Measurements from ENCODE around the gene PON2.
A peak's percentile ranks its signal among the peaks of the same experiment; 100 is the strongest.

The PON2 gene

DNA sequence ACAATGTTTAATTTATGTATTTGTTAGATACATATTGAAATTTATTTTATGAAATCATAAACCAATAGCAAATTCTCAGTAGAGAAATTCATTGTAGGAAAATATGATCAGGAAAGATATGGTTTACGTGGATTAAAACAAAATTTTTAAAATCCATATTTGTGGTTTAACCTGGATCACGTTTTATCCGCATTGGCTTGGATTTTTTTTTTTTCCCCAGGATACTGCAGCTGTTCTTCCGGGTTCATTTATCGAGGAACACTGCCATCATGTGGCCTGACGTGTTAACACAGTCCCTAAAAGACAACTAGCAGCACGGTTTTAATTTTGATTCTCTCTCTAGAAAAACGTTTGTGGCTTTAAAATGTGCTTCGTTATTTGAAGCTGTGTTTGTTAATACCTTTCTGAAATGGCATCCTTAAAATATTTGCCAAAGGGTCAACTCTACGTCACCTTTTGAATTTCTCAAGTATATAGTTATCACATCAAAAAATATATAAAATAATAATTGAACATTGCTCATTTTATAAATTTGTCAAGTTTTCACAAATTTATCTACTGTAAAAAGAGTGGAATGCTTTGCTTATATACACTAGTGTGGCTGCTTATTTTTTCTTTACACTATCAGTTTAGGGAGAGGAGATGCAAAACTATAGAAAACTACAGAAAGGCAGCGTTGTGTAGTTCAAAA lies 42.2 kb upstream of the PON2 start:
- TF ChIP-seq, protein P1, sequence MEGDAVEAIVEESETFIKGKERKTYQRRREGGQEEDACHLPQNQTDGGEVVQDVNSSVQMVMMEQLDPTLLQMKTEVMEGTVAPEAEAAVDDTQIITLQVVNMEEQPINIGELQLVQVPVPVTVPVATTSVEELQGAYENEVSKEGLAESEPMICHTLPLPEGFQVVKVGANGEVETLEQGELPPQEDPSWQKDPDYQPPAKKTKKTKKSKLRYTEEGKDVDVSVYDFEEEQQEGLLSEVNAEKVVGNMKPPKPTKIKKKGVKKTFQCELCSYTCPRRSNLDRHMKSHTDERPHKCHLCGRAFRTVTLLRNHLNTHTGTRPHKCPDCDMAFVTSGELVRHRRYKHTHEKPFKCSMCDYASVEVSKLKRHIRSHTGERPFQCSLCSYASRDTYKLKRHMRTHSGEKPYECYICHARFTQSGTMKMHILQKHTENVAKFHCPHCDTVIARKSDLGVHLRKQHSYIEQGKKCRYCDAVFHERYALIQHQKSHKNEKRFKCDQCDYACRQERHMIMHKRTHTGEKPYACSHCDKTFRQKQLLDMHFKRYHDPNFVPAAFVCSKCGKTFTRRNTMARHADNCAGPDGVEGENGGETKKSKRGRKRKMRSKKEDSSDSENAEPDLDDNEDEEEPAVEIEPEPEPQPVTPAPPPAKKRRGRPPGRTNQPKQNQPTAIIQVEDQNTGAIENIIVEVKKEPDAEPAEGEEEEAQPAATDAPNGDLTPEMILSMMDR (IDR thresholded peaks at IDR 0.05; ENCODE audit: insufficient read depth, low read depth, low read length, missing control alignments) = peak; percentile 74
- H3K4me3 ChIP-seq (ENCODE audit: low read length) = no peak overlapping the region
- peak; percentile 72 for DNase-seq (ENCODE audit: low read depth)

DNA sequence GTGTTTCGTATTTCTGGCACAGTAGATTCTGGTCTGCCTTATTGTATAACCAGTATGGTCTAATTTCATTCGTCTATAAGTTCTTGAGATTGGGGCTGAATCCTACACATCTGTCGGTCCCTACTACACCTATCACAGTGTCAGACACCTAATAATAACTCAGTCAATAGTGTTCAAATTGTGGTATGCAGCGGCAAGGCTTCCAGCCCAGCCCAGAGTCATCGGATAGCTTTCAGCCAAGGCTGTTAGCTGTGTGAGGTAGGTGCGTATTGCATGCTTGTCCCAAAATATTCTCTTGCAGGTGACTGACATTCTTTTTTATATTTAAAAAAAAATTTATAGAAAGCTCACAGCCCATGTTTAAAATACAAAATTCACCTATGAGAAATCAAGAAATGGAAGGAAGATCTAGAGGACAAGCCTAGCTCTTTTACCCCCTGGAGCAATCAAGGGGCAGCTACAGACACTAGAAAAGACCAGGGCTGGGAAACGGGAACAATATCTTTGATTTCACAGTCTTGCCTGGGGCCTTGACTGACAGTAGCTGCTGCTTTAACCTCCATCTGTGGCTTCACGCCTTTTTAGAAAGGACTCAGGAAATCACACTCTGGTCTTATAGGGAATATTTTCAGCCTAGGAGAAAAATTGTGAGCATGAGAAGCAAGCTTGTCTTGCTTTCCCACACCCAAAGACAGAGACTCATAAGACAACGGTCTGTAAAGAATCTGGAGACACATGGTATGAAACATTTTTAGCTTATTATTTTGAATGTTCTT lies 41.4 kb upstream of the PON2 start:
- DNase-seq (ENCODE audit: low read depth) = no peak
- TF ChIP-seq, protein P1 (IDR thresholded peaks at IDR 0.05; ENCODE audit: insufficient read depth, low read depth, low read length, missing control alignments) = no peak
- no peak overlapping the region for H3K4me3 ChIP-seq (ENCODE audit: low read length)

DNA sequence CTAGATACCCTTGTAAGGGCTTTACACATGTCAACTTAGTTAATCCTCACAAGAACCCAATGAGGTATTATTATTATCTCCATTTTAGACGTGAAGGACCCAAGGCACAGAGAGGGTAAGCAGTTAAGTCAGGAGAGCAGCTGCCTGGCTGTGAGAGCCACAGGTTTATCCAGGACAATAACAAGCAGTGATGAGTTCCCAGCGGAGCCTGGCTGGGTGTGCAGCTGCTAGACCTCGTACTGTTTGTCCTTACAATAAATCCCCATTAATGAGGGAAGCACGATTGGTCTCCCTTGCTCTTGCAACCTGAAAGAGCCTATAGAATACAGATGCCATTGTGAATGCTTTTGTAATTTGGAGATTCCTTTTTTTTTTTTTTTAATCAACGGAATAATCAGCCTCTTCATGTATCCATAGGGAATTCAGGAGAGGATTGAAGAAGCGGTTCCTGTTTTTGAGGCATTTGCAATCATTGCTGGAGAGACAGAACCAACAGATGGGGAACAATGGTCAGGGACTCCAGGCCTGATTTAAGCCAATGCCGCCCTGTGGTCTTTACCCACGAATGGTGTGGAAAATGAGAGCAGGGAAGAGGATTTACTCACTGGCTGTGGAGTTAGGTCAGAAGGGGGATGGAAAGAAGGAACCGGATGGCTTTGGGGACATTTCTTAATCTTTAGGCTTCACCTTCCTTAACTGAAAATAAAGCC lies 38.6 kb upstream of the PON2 start:
- TF ChIP-seq, protein P1 (IDR thresholded peaks at IDR 0.05; ENCODE audit: insufficient read depth, low read depth, low read length, missing control alignments) = no peak
- H3K4me3 ChIP-seq (ENCODE audit: low read length) = no peak overlapping the region
- no peak for DNase-seq (ENCODE audit: low read depth)

DNA sequence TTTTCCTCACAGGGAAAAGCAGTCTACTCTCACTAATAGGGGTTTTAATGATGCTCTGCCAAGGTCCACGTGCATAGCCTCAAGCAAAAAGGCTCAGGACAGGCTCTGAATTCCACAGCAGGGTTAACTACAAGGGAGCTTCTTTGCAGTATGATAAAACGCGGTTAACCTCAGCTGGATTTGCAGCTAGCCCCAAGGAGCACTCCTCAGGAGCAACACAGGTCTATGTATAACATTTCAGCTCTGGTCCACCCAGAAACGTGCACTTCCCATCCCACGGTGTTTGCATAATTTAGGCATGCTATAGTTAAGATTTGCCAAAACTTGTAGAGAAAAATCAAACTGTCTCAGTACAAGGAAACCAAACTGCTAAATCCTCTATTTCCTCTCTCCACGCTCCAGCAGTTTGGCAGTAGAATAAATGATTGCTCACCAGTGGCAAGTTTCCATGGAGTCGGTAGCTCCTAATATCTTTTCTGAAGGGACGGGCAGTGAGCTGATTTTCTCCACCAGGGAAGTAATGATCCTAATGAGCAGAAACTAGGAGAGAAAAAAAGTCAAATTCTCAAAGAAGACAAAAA lies 37.8 kb upstream of the PON2 start:
- TF ChIP-seq, protein P1 (IDR thresholded peaks at IDR 0.05; ENCODE audit: insufficient read depth, low read depth, low read length, missing control alignments) = no peak
- peak; percentile 36 for DNase-seq (ENCODE audit: low read depth)
- no peak overlapping the region for H3K4me3 ChIP-seq (ENCODE audit: low read length)

DNA sequence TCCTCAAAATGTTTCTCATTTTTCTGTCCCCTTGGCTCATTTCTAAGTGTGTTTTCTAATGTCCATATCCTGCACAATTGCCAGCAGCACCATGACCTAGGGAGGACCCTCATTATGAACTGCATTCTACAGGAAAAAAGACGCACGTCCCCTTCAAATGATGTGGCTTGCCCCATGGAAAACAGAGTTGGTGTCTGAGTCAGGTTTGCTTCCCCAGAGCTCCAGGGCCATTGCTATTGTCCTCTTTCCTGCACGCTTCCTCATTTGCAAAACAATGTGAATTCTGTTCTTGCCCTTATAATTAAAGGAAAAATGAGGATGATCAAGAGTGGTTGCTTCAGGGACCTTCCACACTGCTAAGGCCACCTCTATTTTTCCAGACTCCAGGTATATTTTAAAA lies 36.2 kb upstream of the PON2 start:
- no peak for DNase-seq (ENCODE audit: low read depth)
- H3K4me3 ChIP-seq (ENCODE audit: low read length) = no peak overlapping the region
- TF ChIP-seq, protein P1 (IDR thresholded peaks at IDR 0.05; ENCODE audit: insufficient read depth, low read depth, low read length, missing control alignments) = no peak

DNA sequence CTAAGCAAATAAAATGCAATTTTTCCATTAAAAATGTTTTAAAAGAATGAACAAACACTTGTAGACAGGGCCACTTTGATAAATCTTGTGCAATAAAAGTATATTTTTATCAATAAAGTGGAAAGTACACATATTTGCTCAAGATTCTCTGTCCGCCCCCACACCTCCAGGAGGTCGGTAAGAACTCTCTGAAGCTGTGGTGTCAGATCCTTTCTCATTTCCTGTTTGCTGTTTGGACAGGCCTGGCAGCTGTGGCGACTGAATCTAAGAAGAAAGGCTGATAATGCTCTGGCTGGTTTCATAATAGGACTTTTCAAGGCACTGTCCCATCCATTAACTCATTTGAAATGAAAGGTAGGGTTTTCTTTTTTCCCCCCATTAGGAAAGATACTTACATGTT lies 35.6 kb upstream of the PON2 start:
- peak; percentile 72 for DNase-seq (ENCODE audit: low read depth)
- TF ChIP-seq, protein P1 (IDR thresholded peaks at IDR 0.05; ENCODE audit: insufficient read depth, low read depth, low read length, missing control alignments) = no peak
- no peak overlapping the region for H3K4me3 ChIP-seq (ENCODE audit: low read length)

All from epithelial cell of esophagus (primary cell).